Astrocyte (in vitro differentiated cells and primary cell): ENCODE measurements around the gene LPCAT3. TPM values are rescaled to one million over a fixed set of nuclear protein-coding genes. Genes with fewer than 3 reads are reported as not detected.

Experiments used
- DNase-seq: peaks from one replicate; pipeline ENCODE4 v3.0.0-alpha.2; 2010; ENCODE audit warnings: low read depth
- FAIRE-seq: peaks from 2 replicates; lab custom pipeline; 2011; peaks lifted over from hg19 to GRCh38; lab: Jason Lieb, UNC
- H2AFZ ChIP-seq: 2 replicates; pipeline ENCODE4 v1.6.0; 2012; ENCODE audit warnings: low read depth, low read length, inconsistent platforms
- H3K27ac ChIP-seq: 2 replicates; pipeline ENCODE4 v1.5.1; 2011; ENCODE audit warnings: low read depth, low read length, inconsistent platforms
- H3K27me3 ChIP-seq: 2 replicates; pipeline ENCODE4 v1.6.0; 2011; ENCODE audit warnings: low read length, inconsistent platforms; ENCODE audit not compliant: insufficient read depth
- H3K36me3 ChIP-seq: 2 replicates; pipeline ENCODE4 v1.5.1; 2011; ENCODE audit warnings: low read length, inconsistent platforms; ENCODE audit not compliant: insufficient read depth
- H3K4me1 ChIP-seq: 2 replicates; pipeline ENCODE4 v1.5.1; 2011; ENCODE audit warnings: low read length, inconsistent platforms; ENCODE audit not compliant: insufficient read depth
- H3K4me2 ChIP-seq: 2 replicates; pipeline ENCODE4 v1.6.0; 2012; ENCODE audit warnings: low read length, inconsistent platforms
- H3K4me3 ChIP-seq: 2 replicates; pipeline ENCODE4 v1.5.1; 2011; ENCODE audit warnings: low read depth, mild to moderate bottlenecking, low read length, inconsistent platforms; ENCODE audit not compliant: insufficient read depth
- H3K79me2 ChIP-seq: 2 replicates; pipeline ENCODE4 v1.6.0; 2012; ENCODE audit warnings: mild to moderate bottlenecking, low read length, inconsistent platforms; ENCODE audit not compliant: insufficient read depth
- H3K9ac ChIP-seq: 2 replicates; pipeline ENCODE4 v1.6.0; 2012; ENCODE audit warnings: mild to moderate bottlenecking, low read length, inconsistent platforms
- H3K9me3 ChIP-seq: 2 replicates; pipeline ENCODE4 v1.5.1; 2012; ENCODE audit warnings: low read depth, mild to moderate bottlenecking, low read length, inconsistent platforms; ENCODE audit not compliant: insufficient read depth
- H4K20me1 ChIP-seq: 2 replicates; pipeline ENCODE4 v1.6.0; 2012; ENCODE audit warnings: low read length, inconsistent platforms; ENCODE audit not compliant: insufficient read depth
- H3K27ac Mint-ChIP-seq: one replicate; pipeline ENCODE4 v1.8.0; 2021; ENCODE audit warnings: mild to moderate bottlenecking, mixed read lengths; ENCODE audit not compliant: unreplicated experiment
- H3K27me3 Mint-ChIP-seq: one replicate; pipeline ENCODE4 v1.8.0; 2021; ENCODE audit warnings: low read depth, mixed read lengths; ENCODE audit not compliant: unreplicated experiment
- H3K36me3 Mint-ChIP-seq: one replicate; pipeline ENCODE4 v1.8.0; 2021; ENCODE audit warnings: low read depth, mixed read lengths; ENCODE audit not compliant: unreplicated experiment
- H3K4me1 Mint-ChIP-seq: one replicate; pipeline ENCODE4 v1.8.0; 2021; ENCODE audit warnings: low read depth, mixed read lengths; ENCODE audit not compliant: unreplicated experiment
- H3K4me3 Mint-ChIP-seq: one replicate; pipeline ENCODE4 v1.8.0; 2021; ENCODE audit warnings: mild to moderate bottlenecking, moderate library complexity, mixed read lengths; ENCODE audit not compliant: unreplicated experiment
- H3K9me3 Mint-ChIP-seq: one replicate; pipeline ENCODE4 v1.8.0; 2021; ENCODE audit warnings: mild to moderate bottlenecking, mixed read lengths; ENCODE audit not compliant: unreplicated experiment
- CTCF ChIP-seq: IDR thresholded peaks from 2 replicates; pipeline ENCODE4 v1.5.1; 2011; ENCODE audit warnings: low read depth, mild to moderate bottlenecking, inconsistent platforms, low read length, moderate library complexity; ENCODE audit not compliant: insufficient read depth
- EZH2 ChIP-seq: IDR thresholded peaks from 2 replicates; pipeline ENCODE4 v1.6.1; 2012; ENCODE audit warnings: mild to moderate bottlenecking, low read length, inconsistent platforms; ENCODE audit not compliant: insufficient read depth
- total RNA-seq: library from RNA; stranded (reverse); gene quantifications from 2 replicates; pipeline ENCODE4 v1.2.1, GENCODE V29; 2021

Gene LPCAT3
- total RNA-seq, 1 donor from 2014 or later, result 26.2 TPM

DNA sequence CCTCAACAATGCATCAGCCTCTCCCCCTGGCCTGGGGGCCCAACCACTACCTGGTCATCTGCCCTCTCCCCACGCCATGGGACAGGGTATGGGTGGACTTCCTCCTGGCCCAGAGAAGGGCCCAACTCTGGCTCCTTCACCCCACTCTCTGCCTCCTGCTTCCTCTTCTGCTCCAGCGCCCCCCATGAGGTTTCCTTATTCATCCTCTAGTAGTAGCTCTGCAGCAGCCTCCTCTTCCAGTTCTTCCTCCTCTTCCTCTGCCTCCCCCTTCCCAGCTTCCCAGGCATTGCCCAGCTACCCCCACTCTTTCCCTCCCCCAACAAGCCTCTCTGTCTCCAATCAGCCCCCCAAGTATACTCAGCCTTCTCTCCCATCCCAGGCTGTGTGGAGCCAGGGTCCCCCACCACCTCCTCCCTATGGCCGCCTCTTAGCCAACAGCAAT lies 82.1 kb downstream of the LPCAT3 start:
- Histone ChIP-seq H3K4me3 (no peak overlapping the region), H4K20me1 (peaks cover 47% of the 10 kb centered on the region), H3K4me1 (peaks cover 30% of the 10 kb centered on the region), H3K4me2 (no peak overlapping the region), H3K9ac (peak overlapping the region; percentile 91), H3K36me3 (peaks cover 24% of the 10 kb centered on the region), H3K79me2 (peaks cover 46% of the 10 kb centered on the region), H2AFZ (no peak overlapping the region), H3K9me3 (no peaks in the 10 kb centered on the region), H3K27ac (no peak overlapping the region), H3K27me3 (no peaks in the 10 kb centered on the region)
- Mint-ChIP-seq H3K27me3 (no peaks in the 10 kb centered on the region), H3K36me3 (peaks cover 18% of the 10 kb centered on the region), H3K4me1 (peaks cover 28% of the 10 kb centered on the region), H3K9me3 (peaks cover 3% of the 10 kb centered on the region), H3K27ac (peak overlapping the region; percentile 88), H3K4me3 (peak overlapping the region; percentile 77)
- no peak for FAIRE-seq
- TF ChIP-seq CTCF (no peak), EZH2 (no peak)
- no peak for DNase-seq

- H3K4me3 ChIP-seq, result no peak overlapping the region
- H3K27me3 ChIP-seq, result no peaks in the 10 kb centered on the region
- TF ChIP-seq EZH2, result no peak
- no peak for TF ChIP-seq CTCF
- peaks cover 33% of the 10 kb centered on the region for H3K4me1 Mint-ChIP-seq
- H2AFZ ChIP-seq, result no peak overlapping the region
- H3K27me3 Mint-ChIP-seq, result no peaks in the 10 kb centered on the region
- H3K79me2 ChIP-seq, result peaks cover 53% of the 10 kb centered on the region
- H3K36me3 Mint-ChIP-seq, result peaks cover 19% of the 10 kb centered on the region
- peak overlapping the region; percentile 20 for H3K9ac ChIP-seq
- H3K27ac Mint-ChIP-seq, result peak overlapping the region; percentile 88
- H3K4me2 ChIP-seq, result no peak overlapping the region
- DNase-seq (no peak), FAIRE-seq (no peak)
- peaks cover 46% of the 10 kb centered on the region for H4K20me1 ChIP-seq
- H3K36me3 ChIP-seq, result peaks cover 18% of the 10 kb centered on the region
- peaks cover 1% of the 10 kb centered on the region for H3K9me3 Mint-ChIP-seq
- no peak overlapping the region for H3K27ac ChIP-seq
- no peaks in the 10 kb centered on the region for H3K9me3 ChIP-seq
- H3K4me3 Mint-ChIP-seq, result peak overlapping the region; percentile 18
- peaks cover 33% of the 10 kb centered on the region for H3K4me1 ChIP-seq
Observed at GRCh38 chr12:6935371-6936193, 82.7 kb downstream of the LPCAT3 start.

DNA sequence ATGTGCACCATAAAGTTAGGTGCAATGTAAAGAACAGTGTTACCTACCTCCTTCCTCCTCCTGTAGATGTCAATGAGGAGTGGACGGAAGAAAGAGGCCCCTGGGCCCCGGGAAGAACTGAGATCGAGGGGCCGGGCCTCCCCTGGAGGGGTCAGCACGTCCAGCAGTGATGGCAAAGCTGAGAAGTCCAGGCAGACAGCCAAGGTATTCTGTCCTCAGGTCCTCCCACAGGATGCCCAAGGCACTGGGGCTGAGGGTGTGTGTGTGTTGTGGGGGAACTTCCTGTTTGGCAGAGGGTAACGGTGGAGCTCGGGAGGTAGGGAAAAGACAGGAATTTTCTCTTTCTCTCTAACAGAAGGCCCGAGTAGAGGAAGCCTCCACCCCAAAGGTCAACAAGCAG lies 84.2 kb downstream of the LPCAT3 start:
- Histone ChIP-seq H3K9me3 (no peaks in the 10 kb centered on the region), H3K27ac (peak overlapping the region; percentile 3), H4K20me1 (peaks cover 58% of the 10 kb centered on the region), H3K4me2 (peak overlapping the region; percentile 37), H3K79me2 (peaks cover 65% of the 10 kb centered on the region), H3K36me3 (peaks cover 16% of the 10 kb centered on the region), H3K9ac (peak overlapping the region; percentile 56), H3K27me3 (no peaks in the 10 kb centered on the region), H3K4me1 (peaks cover 44% of the 10 kb centered on the region), H2AFZ (no peak overlapping the region), H3K4me3 (no peak overlapping the region)
- Mint-ChIP-seq H3K4me3 (peak overlapping the region; percentile 54), H3K9me3 (no peaks in the 10 kb centered on the region), H3K4me1 (peaks cover 41% of the 10 kb centered on the region), H3K27ac (no peak overlapping the region), H3K36me3 (peaks cover 18% of the 10 kb centered on the region), H3K27me3 (no peaks in the 10 kb centered on the region)
- no peak for TF ChIP-seq CTCF
- no peak for TF ChIP-seq EZH2
- DNase-seq, result peak; percentile 52
- no peak for FAIRE-seq
